ENCODE results near the gene EPHA6.

Gene EPHA6

GRCh38 chr3:97687734-97688133, 873.3 kb downstream of the EPHA6 start:
- in situ Hi-C loops (cut with MboI; ENCODE audit: low sequenced_read_pairs), result no loop called here

- in situ Hi-C loops (cut with MboI; ENCODE audit: low sequenced_read_pairs), result no loop called here
Measured at GRCh38 chr3:97689111-97689510, 874.7 kb downstream of the EPHA6 start.

GRCh38 chr3:97689962-97690361, 875.6 kb downstream of the EPHA6 start:
- in situ Hi-C loops (cut with MboI; ENCODE audit: low sequenced_read_pairs), result no loop called here

GRCh38 chr3:97691354-97691753, 877.0 kb downstream of the EPHA6 start:
- in situ Hi-C loops (cut with MboI; ENCODE audit: low sequenced_read_pairs), result no loop called here

GRCh38 chr3:97692389-97692788, 878.0 kb downstream of the EPHA6 start:
- in situ Hi-C loops (cut with MboI; ENCODE audit: low sequenced_read_pairs), result no loop called here

GRCh38 chr3:97692831-97693230, 878.4 kb downstream of the EPHA6 start:
- in situ Hi-C loops (cut with MboI; ENCODE audit: low sequenced_read_pairs), result no loop called here

- in situ Hi-C loops (cut with MboI; ENCODE audit: low sequenced_read_pairs), result no loop called here
Measured at GRCh38 chr3:97694876-97695275, 880.5 kb downstream of the EPHA6 start.

- in situ Hi-C loops (cut with MboI; ENCODE audit: low sequenced_read_pairs), result no loop called here
Measured at GRCh38 chr3:97698691-97699090, 884.3 kb downstream of the EPHA6 start.

GRCh38 chr3:97699889-97700288, 885.5 kb downstream of the EPHA6 start:
- in situ Hi-C loops (cut with MboI; ENCODE audit: low sequenced_read_pairs), result no loop called here

- in situ Hi-C loops (cut with MboI; ENCODE audit: low sequenced_read_pairs), result no loop called here
Measured at GRCh38 chr3:97705764-97706163, 891.4 kb downstream of the EPHA6 start.

GRCh38 chr3:97706226-97706625, 891.8 kb downstream of the EPHA6 start:
- in situ Hi-C loops (cut with MboI; ENCODE audit: low sequenced_read_pairs), result no loop called here

- in situ Hi-C loops (cut with MboI; ENCODE audit: low sequenced_read_pairs), result no loop called here
Measured at GRCh38 chr3:97711654-97712053, 897.3 kb downstream of the EPHA6 start.

GRCh38 chr3:97712919-97713318, 898.5 kb downstream of the EPHA6 start:
- in situ Hi-C loops (cut with MboI; ENCODE audit: low sequenced_read_pairs), result no loop called here

GRCh38 chr3:97713634-97714033, 899.2 kb downstream of the EPHA6 start:
- in situ Hi-C loops (cut with MboI; ENCODE audit: low sequenced_read_pairs), result no loop called here

GRCh38 chr3:97719156-97719821, 904.9 kb downstream of the EPHA6 start:
- in situ Hi-C loops (cut with MboI; ENCODE audit: low sequenced_read_pairs), result no loop called here

GRCh38 chr3:97720417-97720816, 906.0 kb downstream of the EPHA6 start:
- in situ Hi-C loops (cut with MboI; ENCODE audit: low sequenced_read_pairs), result no loop called here

GRCh38 chr3:97721446-97721845, 907.1 kb downstream of the EPHA6 start:
- in situ Hi-C loops (cut with MboI; ENCODE audit: low sequenced_read_pairs), result no loop called here

GRCh38 chr3:97736928-97737327, 922.5 kb downstream of the EPHA6 start:
- in situ Hi-C loops (cut with MboI; ENCODE audit: low sequenced_read_pairs), result no loop called here

GRCh38 chr3:97738761-97739160, 924.4 kb downstream of the EPHA6 start:
- in situ Hi-C loops (cut with MboI; ENCODE audit: low sequenced_read_pairs), result no loop called here

- in situ Hi-C loops (cut with MboI; ENCODE audit: low sequenced_read_pairs), result no loop called here
Measured at GRCh38 chr3:97742036-97742435, 927.6 kb downstream of the EPHA6 start.

GRCh38 chr3:97744289-97744688, 929.9 kb downstream of the EPHA6 start:
- in situ Hi-C loops (cut with MboI; ENCODE audit: low sequenced_read_pairs), result no loop called here

- in situ Hi-C loops (cut with MboI; ENCODE audit: low sequenced_read_pairs), result no loop called here
Measured at GRCh38 chr3:97763586-97764406, 949.4 kb downstream of the EPHA6 start.
